ENCODE measurements around the gene INPP4A. TPM values are rescaled to one million over a fixed set of nuclear protein-coding genes. Genes with fewer than 3 reads are reported as not detected.

The INPP4A gene
- total and polyA plus RNA-seq, 9 of the 15 experiments (the other 6 are each of a cell fraction or from before 2014, with no cell fraction given), result 1.8 to 15.7 (median 8.3) TPM

GRCh38 chr2:98555696-98556095, 111.0 kb downstream of the INPP4A start:
- intact Hi-C loops (cut with micrococcal nuclease), result no loop called here
- Histone ChIP-seq H3K9me3 (replicated peaks; ENCODE audit: control insufficient read depth, insufficient read depth, low read depth, low read length) (no peaks in the 10 kb centered on the region), H3K4me1 (replicated peaks in 1 of 2; ENCODE audit: control insufficient read depth in 2 of 2, insufficient read depth in 2 of 2, low read length in 2 of 2) (peaks cover 13 to 16% of the 10 kb centered on the region in 2 experiments), H3K36me3 (ENCODE audit: control insufficient read depth, insufficient read depth, low read length) (peaks cover 35% of the 10 kb centered on the region), H3K4me2 (ENCODE audit: insufficient read depth, low read length) (no peak overlapping the region), H4K20me1 (replicated peaks; ENCODE audit: control insufficient read depth, insufficient read depth, low read length) (no peaks in the 10 kb centered on the region), H3K9ac (ENCODE audit: insufficient read depth in 1 of 2, low read depth in 2 of 2, low read length in 2 of 2) (no peak overlapping the region), H3K79me2 (ENCODE audit: control insufficient read depth, insufficient read depth, low read length) (no peaks in the 10 kb centered on the region), H3K9me1 (ENCODE audit: control insufficient read depth, insufficient read depth, low read length) (peaks cover 5% of the 10 kb centered on the region), H3K27ac (ENCODE audit: extremely low read depth, low read depth, low read length) (no peak overlapping the region), H3K27me3 (ENCODE audit: control insufficient read depth in 2 of 2, insufficient read depth in 2 of 2, low read length in 2 of 2) (no peaks in the 10 kb centered on the region), H2AFZ (ENCODE audit: low read depth, low read length) (no peak overlapping the region), H3K4me3 (no peak overlapping the region)
- in situ Hi-C loops (cut with MboI), result no loop called here
- 86% methylated on average over 7 of the region's 8 CpGs for WGBS (ENCODE audit: insufficient coverage, low coverage, missing lambda C conversion rate)
- ATAC-seq, result no peak
- ChIA-PET POLR2A (no interaction called here), CTCF (ENCODE audit: low intra/inter-chr PET ratio) (no interaction called here)
- FAIRE-seq, result no peak
- BruUV-seq (replicated peaks), result no TSS peak
- TF ChIP-seq PKNOX1 (IDR thresholded peaks at IDR 0.05) (no peak), ARID4B (CRISPR knock-in tag; IDR thresholded peaks at IDR 0.05) (no peak), FOSL1 (tag; conservative IDR thresholded peaks at IDR 0.05) (no peak), POLR2A (conservative IDR thresholded peaks at IDR 0.05) (no peak)
- DNase-seq (ENCODE audit: extremely low read depth in 1 of 4, low spot score in 3 of 4), result no peak
